PC-3 (cell line): ENCODE data around the gene CYP19A1. TPM values are rescaled to one million over a fixed set of nuclear protein-coding genes. Genes with fewer than 3 reads are reported as not detected.

Experiments
- ATAC-seq: fragments of 200-7000 bp; cut with Tn5 transposase; 2 replicates; pipeline ENCODE4 v1.9.1; 2020; ENCODE audit warnings: mild to moderate bottlenecking, moderate library complexity
- BruUV-seq: library from RNA; stranded (reverse); fragments of 400-500 nt; replicated peaks from 2 replicates; lab custom pipeline; 2021; lab: Mats Ljungman, UMichigan
- CTCF ChIA-PET: fragments of 300-600 bp; sonication (Branson Sonifier 250); formaldehyde crosslinking; loops from one replicate; lab custom pipeline; 2022; ENCODE audit warnings: antibody characterized with exemption; lab: Charles Lee
- POLR2A ChIA-PET: fragments of 300-600 bp; sonication (Branson Sonifier 250); formaldehyde crosslinking; loops from one replicate; lab custom pipeline; 2022; ENCODE audit warnings: antibody characterized with exemption; ENCODE audit not compliant: unreplicated experiment; lab: Charles Lee
- DNase-seq: peaks from one replicate; pipeline ENCODE4 v3.0.0-alpha.2; 2015
- H2AFZ ChIP-seq: fragments of 300-600 bp; sonication (generic); 2 replicates; pipeline ENCODE4 v1.6.0; 2016; ENCODE audit warnings: antibody characterized with exemption, low read length
- H3F3A ChIP-seq: fragments of 300-600 bp; sonication (generic); one replicate; pipeline ENCODE4 v1.6.0; 2017; ENCODE audit warnings: antibody characterized with exemption, low read length, control low read depth, mild to moderate bottlenecking; ENCODE audit not compliant: unreplicated experiment
- H3K27ac ChIP-seq: fragments of 300-600 bp; sonication (generic); 2 replicates; pipeline ENCODE4 v1.5.1; 2016; ENCODE audit warnings: mild to moderate bottlenecking, low read length
- H3K27me3 ChIP-seq: fragments of 300-600 bp; sonication (generic); 2 replicates; pipeline ENCODE4 v1.6.1; 2016; ENCODE audit warnings: low read length, mixed read lengths
- H3K36me3 ChIP-seq: fragments of 300-600 bp; sonication (generic); 2 replicates; pipeline ENCODE4 v1.6.1; 2016; ENCODE audit warnings: low read depth, mixed run types, low read length, mixed read lengths
- H3K4me1 ChIP-seq: fragments of 300-600 bp; sonication (generic); 2 replicates; pipeline ENCODE4 v1.5.1; 2016; ENCODE audit warnings: low read length; ENCODE audit not compliant: insufficient read depth
- H3K4me2 ChIP-seq: fragments of 300-600 bp; sonication (generic); 2 replicates; pipeline ENCODE4 v1.6.0; 2016; ENCODE audit warnings: low read length
- H3K4me3 ChIP-seq: fragments of 300-600 bp; sonication (generic); 2 replicates; pipeline ENCODE4 v1.5.1; 2016; ENCODE audit warnings: mild to moderate bottlenecking, low read length, mixed read lengths
- H3K79me2 ChIP-seq: fragments of 300-600 bp; sonication (generic); 2 replicates; pipeline ENCODE4 v1.6.1; 2017; ENCODE audit warnings: low read length, mixed read lengths
- H3K9ac ChIP-seq: fragments of 300-600 bp; sonication (generic); 2 replicates; pipeline ENCODE4 v1.6.0; 2016; ENCODE audit warnings: mild to moderate bottlenecking, low read length
- H3K9me2 ChIP-seq: fragments of 300-600 bp; sonication (generic); replicated peaks from 2 replicates; pipeline ENCODE4 v1.6.1; 2016; ENCODE audit warnings: mixed run types, low read length, mixed read lengths
- H3K9me3 ChIP-seq: fragments of 300-600 bp; sonication (generic); 2 replicates; pipeline ENCODE4 v1.6.1; 2016; ENCODE audit warnings: low read length, mixed read lengths
- H4K20me1 ChIP-seq: fragments of 300-600 bp; sonication (generic); 2 replicates; pipeline ENCODE4 v1.6.1; 2016; ENCODE audit warnings: low read length, mixed read lengths
- EZH2 ChIP-seq: fragments of 300-600 bp; sonication (generic); IDR thresholded peaks from one replicate; pipeline ENCODE4 v1.6.1; 2017; ENCODE audit warnings: antibody characterized with exemption, mild to moderate bottlenecking, low read length; ENCODE audit not compliant: unreplicated experiment
- EZH2phosphoT487 ChIP-seq: fragments of 300-600 bp; sonication (generic); IDR thresholded peaks from 2 replicates; pipeline ENCODE4 v1.6.1; 2018; ENCODE audit warnings: mild to moderate bottlenecking, antibody characterized with exemption, low read length, borderline replicate concordance
- intact Hi-C: fragments of 100-400 bp; cut with micrococcal nuclease; formaldehyde crosslinking; loops from 2 replicates; pipeline ENCODE4 v1.9.0; 2023
- total RNA-seq: library from RNA; depleted of rRNA; stranded (reverse); fragments of >200 nt; gene quantifications from 2 replicates; pipeline ENCODE4 v1.2.3, GENCODE V29; 2014
- TF ChIP-seq, protein P1 (sequence below): fragments of 300-600 bp; sonication (generic); conservative IDR thresholded peaks from 2 replicates; pipeline ENCODE4 v1.5.1; 2017; ENCODE audit warnings: antibody characterized with exemption, low read depth, mild to moderate bottlenecking, low read length

The CYP19A1 gene
- total RNA-seq, 1 experiment from 2014 or later: not detected

DNA sequence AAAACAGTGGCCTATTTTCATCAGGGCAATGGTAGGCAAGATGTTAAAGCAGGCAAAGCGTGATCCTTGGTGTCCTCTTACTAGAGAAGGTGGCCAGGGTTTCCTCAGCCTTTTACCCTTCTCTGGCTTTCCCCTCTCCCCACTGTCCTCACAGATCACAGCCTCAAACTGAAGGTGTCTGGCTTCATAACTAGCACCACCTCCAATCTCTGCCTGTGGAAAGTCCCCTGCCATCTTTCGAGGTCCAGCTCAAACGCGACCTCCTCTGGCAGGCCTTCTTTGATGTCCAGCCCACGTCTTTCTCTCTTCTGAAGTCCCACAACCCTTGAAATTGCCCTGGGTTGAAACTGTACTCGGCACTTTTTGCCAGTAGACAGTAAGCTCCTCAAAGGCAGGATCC lies 35.9 kb downstream of the CYP19A1 start:
- CTCF ChIA-PET: no interaction called here

DNA sequence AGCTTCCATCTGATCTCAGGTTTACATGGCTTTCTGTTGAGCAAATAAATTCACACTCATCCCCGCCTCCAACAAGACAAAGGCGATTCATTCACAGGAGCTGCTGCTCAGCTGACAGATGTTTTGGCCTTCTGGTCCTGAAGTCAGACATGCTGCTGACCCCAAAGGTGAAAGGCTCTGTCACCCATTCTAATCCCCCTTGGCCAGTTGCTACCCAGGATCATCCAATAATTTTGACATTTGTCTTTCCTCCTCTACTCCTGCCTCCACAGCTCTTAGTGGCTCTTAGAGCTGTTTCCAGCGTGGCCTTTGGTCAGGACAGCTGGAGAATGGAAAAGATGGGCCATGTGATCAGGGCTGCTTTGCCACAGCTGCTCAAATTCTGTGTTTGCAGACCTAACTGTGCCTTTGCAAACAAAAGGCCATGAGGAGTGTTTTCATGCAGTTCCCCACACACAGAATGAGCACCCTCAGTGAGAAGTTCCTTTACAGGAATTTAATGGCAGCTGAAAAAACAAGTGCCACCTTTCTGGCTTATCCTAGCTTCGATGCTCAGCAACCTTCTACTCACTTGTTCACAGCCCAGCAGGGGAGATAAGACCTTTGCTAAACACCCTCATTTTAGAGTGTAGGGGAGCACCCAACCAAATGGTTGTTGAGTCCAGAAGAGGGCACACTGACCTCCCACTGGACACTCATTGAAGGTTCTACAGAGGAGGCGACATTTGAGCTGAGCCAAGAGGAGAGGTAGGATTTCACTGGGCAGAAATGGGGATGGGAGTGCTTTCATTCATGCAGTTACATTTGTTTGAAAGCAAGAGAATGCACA lies 39.0 kb downstream of the CYP19A1 start:
- ATAC-seq: no peak
- H3F3A ChIP-seq: no peaks in the 10 kb centered on the region
- H4K20me1 ChIP-seq: no peaks in the 10 kb centered on the region
- DNase-seq: no peak
- CTCF ChIA-PET: no interaction called here
- no peaks in the 10 kb centered on the region for H3K79me2 ChIP-seq
- H2AFZ ChIP-seq: no peak overlapping the region
- H3K27ac ChIP-seq: no peak overlapping the region
- POLR2A ChIA-PET: no interaction called here
- H3K4me2 ChIP-seq: no peak overlapping the region
- no peaks in the 10 kb centered on the region for H3K4me1 ChIP-seq
- H3K4me3 ChIP-seq: no peak overlapping the region
- BruUV-seq: no TSS peak
- H3K36me3 ChIP-seq: no peaks in the 10 kb centered on the region
- TF ChIP-seq, protein P1, sequence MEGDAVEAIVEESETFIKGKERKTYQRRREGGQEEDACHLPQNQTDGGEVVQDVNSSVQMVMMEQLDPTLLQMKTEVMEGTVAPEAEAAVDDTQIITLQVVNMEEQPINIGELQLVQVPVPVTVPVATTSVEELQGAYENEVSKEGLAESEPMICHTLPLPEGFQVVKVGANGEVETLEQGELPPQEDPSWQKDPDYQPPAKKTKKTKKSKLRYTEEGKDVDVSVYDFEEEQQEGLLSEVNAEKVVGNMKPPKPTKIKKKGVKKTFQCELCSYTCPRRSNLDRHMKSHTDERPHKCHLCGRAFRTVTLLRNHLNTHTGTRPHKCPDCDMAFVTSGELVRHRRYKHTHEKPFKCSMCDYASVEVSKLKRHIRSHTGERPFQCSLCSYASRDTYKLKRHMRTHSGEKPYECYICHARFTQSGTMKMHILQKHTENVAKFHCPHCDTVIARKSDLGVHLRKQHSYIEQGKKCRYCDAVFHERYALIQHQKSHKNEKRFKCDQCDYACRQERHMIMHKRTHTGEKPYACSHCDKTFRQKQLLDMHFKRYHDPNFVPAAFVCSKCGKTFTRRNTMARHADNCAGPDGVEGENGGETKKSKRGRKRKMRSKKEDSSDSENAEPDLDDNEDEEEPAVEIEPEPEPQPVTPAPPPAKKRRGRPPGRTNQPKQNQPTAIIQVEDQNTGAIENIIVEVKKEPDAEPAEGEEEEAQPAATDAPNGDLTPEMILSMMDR: no peak
- no peak for TF ChIP-seq EZH2phosphoT487
- TF ChIP-seq EZH2: no peak
- intact Hi-C loops: no loop called here
- H3K9me3 ChIP-seq: no peaks in the 10 kb centered on the region
- no peaks in the 10 kb centered on the region for H3K9me2 ChIP-seq
- no peaks in the 10 kb centered on the region for H3K27me3 ChIP-seq
- H3K9ac ChIP-seq: no peak overlapping the region

More for the DNA sequence above, 35.9 kb downstream of the CYP19A1 start:
- Histone ChIP-seq H3K9me2 (no peaks in the 10 kb centered on the region), H4K20me1 (no peaks in the 10 kb centered on the region), H3K36me3 (no peaks in the 10 kb centered on the region), H3K27ac (no peak overlapping the region), H3F3A (no peaks in the 10 kb centered on the region), H3K9me3 (no peaks in the 10 kb centered on the region), H2AFZ (no peak overlapping the region), H3K4me1 (no peaks in the 10 kb centered on the region), H3K27me3 (no peaks in the 10 kb centered on the region; the same call in 1 of the 2 replicates), H3K4me3 (no peak overlapping the region), H3K9ac (no peak overlapping the region), H3K4me2 (no peak overlapping the region), H3K79me2 (no peaks in the 10 kb centered on the region)
- POLR2A ChIA-PET: no interaction called here
- TF ChIP-seq, protein P1: no peak
- intact Hi-C loops: no loop called here
- ATAC-seq: no peak
- no TSS peak for BruUV-seq
- no peak for DNase-seq

DNA sequence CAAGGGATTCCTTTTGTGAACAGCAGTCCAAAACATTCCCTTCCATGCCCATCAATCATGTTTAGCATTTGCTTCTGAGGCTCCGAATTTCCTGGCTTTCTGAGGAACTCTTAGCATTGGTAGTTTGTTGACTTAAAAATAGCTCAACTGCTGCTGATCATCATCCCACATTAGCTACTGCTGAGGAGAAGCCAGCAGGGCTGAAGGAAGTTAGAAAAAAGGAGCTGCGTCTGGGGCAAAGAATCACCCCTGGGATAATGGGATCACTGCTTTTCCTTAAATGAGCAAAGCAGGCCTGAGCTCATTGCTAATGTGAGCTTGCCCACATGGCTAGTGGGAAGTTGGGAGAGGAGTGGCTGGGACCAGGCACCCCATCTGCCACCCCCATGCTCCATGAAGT lies 39.8 kb downstream of the CYP19A1 start:
- TF ChIP-seq, protein P1: no peak
- no peak for TF ChIP-seq EZH2phosphoT487
- TF ChIP-seq EZH2: no peak
- intact Hi-C loops: no loop called here
- Histone ChIP-seq H3K36me3 (no peaks in the 10 kb centered on the region), H3K9ac (no peak overlapping the region), H3K9me2 (no peaks in the 10 kb centered on the region), H3K27ac (no peak overlapping the region), H4K20me1 (no peaks in the 10 kb centered on the region), H3K9me3 (no peaks in the 10 kb centered on the region), H3K4me3 (no peak overlapping the region), H2AFZ (no peak overlapping the region), H3F3A (no peaks in the 10 kb centered on the region), H3K79me2 (no peaks in the 10 kb centered on the region), H3K27me3 (no peaks in the 10 kb centered on the region), H3K4me2 (no peak overlapping the region), H3K4me1 (no peaks in the 10 kb centered on the region)
- POLR2A ChIA-PET: no interaction called here
- ATAC-seq (no peak), DNase-seq (no peak)
- no TSS peak for BruUV-seq
- CTCF ChIA-PET: no interaction called here
